Activated CD4-positive, alpha-beta memory T cell treated with anti-CD3 and anti-CD28 coated beads for 36 hours (primary cell): ENCODE measurements around the gene PPM1A. TPM values are rescaled to one million over a fixed set of nuclear protein-coding genes. Genes with fewer than 3 reads are reported as not detected.

Experiments used
- CTCF ChIA-PET: fragments of 350-600 bp; sonication (Branson Sonifier 250); formaldehyde crosslinking; loops from one replicate; lab custom pipeline; 2021; ENCODE audit warnings: antibody characterized with exemption, inconsistent platforms; lab: Charles Lee
- POLR2A ChIA-PET: fragments of 350-600 bp; sonication (Branson Sonifier 250); formaldehyde crosslinking; loops from one replicate; lab custom pipeline; 2021; ENCODE audit warnings: antibody characterized with exemption; lab: Charles Lee
- DNase-seq: peaks from one replicate; pipeline ENCODE4 v3.0.0-alpha.2; 2020
- H3K27ac Mint-ChIP-seq: one replicate; pipeline ENCODE4 v1.8.0; 2021; ENCODE audit warnings: mixed read lengths
- H3K27me3 Mint-ChIP-seq: one replicate; pipeline ENCODE4 v1.8.0; 2021; ENCODE audit warnings: mixed read lengths
- H3K36me3 Mint-ChIP-seq: one replicate; pipeline ENCODE4 v1.8.0; 2021; ENCODE audit warnings: mixed read lengths
- H3K4me1 Mint-ChIP-seq: one replicate; pipeline ENCODE4 v1.8.0; 2021; ENCODE audit warnings: low read depth, mixed read lengths
- H3K4me3 Mint-ChIP-seq: one replicate; pipeline ENCODE4 v1.8.0; 2021; ENCODE audit warnings: mild to moderate bottlenecking, mixed read lengths
- H3K9me3 Mint-ChIP-seq: one replicate; pipeline ENCODE4 v1.8.0; 2021; ENCODE audit warnings: mixed read lengths
- intact Hi-C: fragments of 100-400 bp; cut with micrococcal nuclease; formaldehyde crosslinking; loops from one replicate; pipeline ENCODE4 v1.15.1; 2023
- total RNA-seq, 2 experiments: library from RNA; stranded (reverse); gene quantifications; one replicate each; pipeline ENCODE4 v1.2.3, GENCODE V29; 2021

The PPM1A gene
- total RNA-seq, 2 experiments from 2014 or later, result 44.0 to 47.3 TPM

GRCh38 chr14:60232185-60232584, 16.8 kb upstream of the PPM1A start:
- H3K36me3 Mint-ChIP-seq, result peaks cover 4% of the 10 kb centered on the region
- ChIA-PET CTCF (no interaction called here), POLR2A (no interaction called here)
- intact Hi-C loops, result no loop called here
- H3K27me3 Mint-ChIP-seq, result no peaks in the 10 kb centered on the region
- no peak overlapping the region for H3K4me3 Mint-ChIP-seq
- H3K9me3 Mint-ChIP-seq, result peaks cover 16% of the 10 kb centered on the region
- H3K27ac Mint-ChIP-seq, result no peak overlapping the region
- H3K4me1 Mint-ChIP-seq, result no peaks in the 10 kb centered on the region
- no peak for DNase-seq

- H3K27me3 Mint-ChIP-seq, result no peaks in the 10 kb centered on the region
- ChIA-PET CTCF (no interaction called here), POLR2A (no interaction called here)
- H3K27ac Mint-ChIP-seq, result no peak overlapping the region
- H3K4me1 Mint-ChIP-seq, result no peaks in the 10 kb centered on the region
- intact Hi-C loops, result no loop called here
- H3K36me3 Mint-ChIP-seq, result peaks cover 4% of the 10 kb centered on the region
- H3K9me3 Mint-ChIP-seq, result peaks cover 16% of the 10 kb centered on the region
- no peak for DNase-seq
- no peak overlapping the region for H3K4me3 Mint-ChIP-seq
Observed at GRCh38 chr14:60233251-60233650, 15.8 kb upstream of the PPM1A start.

GRCh38 chr14:60233891-60234290, 15.1 kb upstream of the PPM1A start:
- ChIA-PET CTCF (no interaction called here), POLR2A (no interaction called here)
- Mint-ChIP-seq H3K36me3 (peaks cover 4% of the 10 kb centered on the region), H3K4me3 (no peak overlapping the region), H3K27me3 (no peaks in the 10 kb centered on the region), H3K9me3 (peaks cover 16% of the 10 kb centered on the region), H3K27ac (no peak overlapping the region), H3K4me1 (no peaks in the 10 kb centered on the region)
- intact Hi-C loops, result no loop called here
- DNase-seq, result no peak

- POLR2A ChIA-PET, result no interaction called here
- Mint-ChIP-seq H3K27ac (no peak overlapping the region), H3K4me1 (no peaks in the 10 kb centered on the region), H3K36me3 (peaks cover 4% of the 10 kb centered on the region), H3K9me3 (peaks cover 16% of the 10 kb centered on the region), H3K4me3 (no peak overlapping the region), H3K27me3 (no peaks in the 10 kb centered on the region)
- intact Hi-C loops, result no loop called here
- no peak for DNase-seq
- CTCF ChIA-PET, result no interaction called here
Observed at GRCh38 chr14:60235440-60235839, 13.6 kb upstream of the PPM1A start.

DNA sequence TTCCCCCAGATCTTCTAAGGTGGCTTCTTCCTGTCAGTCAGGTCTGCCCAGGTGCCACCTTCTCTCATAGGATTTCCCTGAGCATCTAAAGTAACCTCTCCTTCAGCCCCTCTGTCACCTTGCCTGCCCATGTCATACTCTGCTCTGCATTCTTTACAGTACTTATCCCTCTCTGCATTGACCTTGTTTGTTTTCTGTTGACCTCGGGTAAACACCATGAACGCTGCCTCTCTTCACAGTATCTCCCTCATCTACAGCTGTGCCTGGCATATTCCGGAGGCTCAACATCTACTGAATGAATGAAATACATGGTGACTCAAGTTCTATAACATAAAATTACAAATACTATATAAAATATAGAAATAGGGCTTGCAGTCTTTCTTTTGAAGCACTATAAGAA, 10.1 kb upstream of the PPM1A start:
- ChIA-PET POLR2A (interaction anchor here (1.3 kb wide), 1 partner anchor 10 kb away, joined by 3 read pairs; the partner anchor contains the start of gene PPM1A), CTCF (no interaction called here)
- no peak overlapping the region for H3K4me3 Mint-ChIP-seq
- intact Hi-C loops, result no loop called here
- H3K36me3 Mint-ChIP-seq, result no peaks in the 10 kb centered on the region
- no peaks in the 10 kb centered on the region for H3K9me3 Mint-ChIP-seq
- no peak for DNase-seq
- no peaks in the 10 kb centered on the region for H3K4me1 Mint-ChIP-seq
- H3K27me3 Mint-ChIP-seq, result no peaks in the 10 kb centered on the region
- no peak overlapping the region for H3K27ac Mint-ChIP-seq

DNA sequence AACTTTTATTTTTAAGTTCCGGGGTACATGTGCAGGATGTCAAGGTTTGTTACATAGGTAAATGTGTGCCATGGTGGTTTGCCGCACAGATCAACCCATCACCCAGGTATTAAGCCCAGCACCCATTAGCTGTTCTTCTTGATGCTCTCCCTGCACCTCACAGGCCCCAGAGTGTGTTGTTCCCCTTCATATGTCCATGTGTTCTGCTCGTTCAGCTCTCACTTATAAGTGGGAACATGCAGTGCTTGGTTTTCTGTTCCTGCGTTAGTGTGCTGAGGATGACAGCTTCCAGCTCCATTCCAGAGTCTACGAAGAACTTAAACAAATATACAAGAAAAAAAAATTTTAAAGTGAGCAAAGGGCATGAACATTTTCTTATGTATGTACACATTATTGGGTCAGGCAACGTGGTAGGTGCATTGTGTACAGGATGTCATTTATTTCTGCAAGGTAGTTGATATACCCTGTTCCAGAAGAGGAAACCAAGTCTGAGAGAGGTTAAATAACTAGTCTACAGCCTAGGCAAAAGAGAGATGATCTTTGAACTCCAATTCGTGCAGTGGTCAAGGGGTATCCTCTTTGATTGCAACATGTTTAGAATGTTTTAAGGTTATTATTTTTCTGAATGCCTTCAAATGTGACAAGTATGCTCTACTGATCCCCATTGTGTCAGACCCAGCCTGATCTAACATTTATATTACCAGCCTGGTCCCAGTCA, 8.7 kb upstream of the PPM1A start:
- no peaks in the 10 kb centered on the region for H3K9me3 Mint-ChIP-seq
- H3K4me1 Mint-ChIP-seq, result no peaks in the 10 kb centered on the region
- CTCF ChIA-PET, result interaction anchor here (1.2 kb wide), 1 partner anchor 56 kb away, joined by 3 read pairs; no protein-coding TSS in a partner anchor
- H3K4me3 Mint-ChIP-seq, result no peak overlapping the region
- no peaks in the 10 kb centered on the region for H3K27me3 Mint-ChIP-seq
- intact Hi-C loops, result loop anchor here (10.0 kb wide), 1 partner anchor 755 kb away; the partner anchor contains the start of genes JKAMP and L3HYPDH
- H3K36me3 Mint-ChIP-seq, result no peaks in the 10 kb centered on the region
- DNase-seq, result no peak
- POLR2A ChIA-PET, result no interaction called here
- no peak overlapping the region for H3K27ac Mint-ChIP-seq

DNA sequence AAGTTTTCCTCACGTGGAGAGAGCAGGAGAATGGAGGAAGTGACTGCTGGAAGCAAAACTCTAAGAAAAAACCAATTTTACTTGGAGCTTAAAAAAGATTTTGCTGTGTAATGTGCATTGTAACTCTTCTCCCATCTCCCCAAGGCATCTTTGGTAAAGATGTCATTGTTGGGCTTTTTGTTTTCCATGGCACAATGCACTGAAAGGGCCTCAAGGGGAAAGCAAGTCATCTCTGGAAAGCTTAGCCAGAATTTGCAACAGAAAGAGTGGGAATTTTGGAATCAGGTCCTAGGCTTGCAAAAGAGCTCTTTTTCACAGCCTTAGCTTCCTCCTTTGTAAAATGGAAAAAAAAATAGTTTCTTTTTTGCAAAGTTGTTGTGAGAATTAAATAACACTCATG, 7.9 kb upstream of the PPM1A start:
- CTCF ChIA-PET, result interaction anchor here (0.9 to 1.2 kb wide), 2 partner anchors 57 to 90 kb away, joined by 3 read pairs; no protein-coding TSS in a partner anchor
- intact Hi-C loops, result loop anchor here (10.0 kb wide), 1 partner anchor 756 kb away; the partner anchor contains the start of genes JKAMP and L3HYPDH

GRCh38 chr14:60242429-60242828, 6.6 kb upstream of the PPM1A start:
- POLR2A ChIA-PET, result no interaction called here
- H3K36me3 Mint-ChIP-seq, result no peaks in the 10 kb centered on the region

More for the DNA sequence above, 7.9 kb upstream of the PPM1A start:
- no peak for DNase-seq
- no peak overlapping the region for H3K4me3 Mint-ChIP-seq
- peaks cover 7% of the 10 kb centered on the region for H3K4me1 Mint-ChIP-seq
- H3K27me3 Mint-ChIP-seq, result no peaks in the 10 kb centered on the region
- POLR2A ChIA-PET, result no interaction called here
- no peaks in the 10 kb centered on the region for H3K9me3 Mint-ChIP-seq
- no peaks in the 10 kb centered on the region for H3K36me3 Mint-ChIP-seq
- H3K27ac Mint-ChIP-seq, result no peak overlapping the region

GRCh38 chr14:60245380-60246177, 3.4 kb upstream of the PPM1A start:
- intact Hi-C loops, result loop anchor here (10.0 kb wide), 1 partner anchor 761 kb away; the partner anchor contains the start of genes JKAMP and L3HYPDH
- Mint-ChIP-seq H3K36me3 (peaks cover 3% of the 10 kb centered on the region), H3K4me3 (no peak overlapping the region), H3K9me3 (no peaks in the 10 kb centered on the region), H3K27me3 (no peaks in the 10 kb centered on the region), H3K4me1 (peaks cover 24% of the 10 kb centered on the region), H3K27ac (peak overlapping the region; percentile 40)
- DNase-seq, result peak; percentile 52
- CTCF ChIA-PET, result no interaction called here
- POLR2A ChIA-PET, result no interaction called here

More at GRCh38 chr14:60242429-60242828, 6.6 kb upstream of the PPM1A start:
- Mint-ChIP-seq H3K27me3 (no peaks in the 10 kb centered on the region), H3K4me3 (no peak overlapping the region), H3K27ac (no peak overlapping the region), H3K4me1 (peaks cover 9% of the 10 kb centered on the region), H3K9me3 (no peaks in the 10 kb centered on the region)
- CTCF ChIA-PET, result no interaction called here
- no peak for DNase-seq
- intact Hi-C loops, result loop anchor here (10.0 kb wide), 1 partner anchor 758 kb away; the partner anchor contains the start of genes JKAMP and L3HYPDH

GRCh38 chr14:60247994-60248696, 876 bp upstream of the PPM1A start:
- no peaks in the 10 kb centered on the region for H3K9me3 Mint-ChIP-seq
- intact Hi-C loops, result loop anchor here (1.0 to 10.0 kb wide), 6 partner anchors 41 to 1059 kb away; partner anchors contain the start of genes DAAM1, JKAMP, L3HYPDH and SLC38A6
- ChIA-PET CTCF (interaction anchor here (0.6 to 2.4 kb wide), 4 partner anchors 19 to 283 kb away, joined by 3 to 23 read pairs (median 4); no protein-coding TSS in a partner anchor), POLR2A (interaction anchor here (0.6 to 2.4 kb wide), 17 partner anchors 10 to 1821 kb away, joined by 3 to 18 read pairs (median 4); partner anchors contain the start of genes DHRS7, JKAMP, KIAA0586 and L3HYPDH)
- H3K27me3 Mint-ChIP-seq, result no peaks in the 10 kb centered on the region
- peaks cover 6% of the 10 kb centered on the region for H3K36me3 Mint-ChIP-seq
- peaks cover 47% of the 10 kb centered on the region for H3K4me1 Mint-ChIP-seq
- peak overlapping the region; percentile 94 for H3K4me3 Mint-ChIP-seq
- DNase-seq, result peak; percentile 91
- H3K27ac Mint-ChIP-seq, result peak overlapping the region; percentile 100
